Sciatic nerve (tissue), 2 donors: ENCODE measurements around the gene PPP4R3A. TPM values are rescaled to one million over a fixed set of nuclear protein-coding genes. Genes with fewer than 3 reads are reported as not detected.
"Not testable (repeated sequence)": the region's sequence is repeated elsewhere in the genome, so short reads cannot be mapped to it uniquely, and the experiment has no call there.

Source experiments
- ATAC-seq: fragments of 200-7000 bp; cut with Tn5 transposase; one replicate; pipeline ENCODE4 v1.9.1; 2020; ENCODE audit warnings: mild to moderate bottlenecking, moderate library complexity
- DNase-seq: peaks from one replicate; pipeline ENCODE4 v3.0.0-alpha.2; 2020; ENCODE audit warnings: low spot score
- intact Hi-C: fragments of 100-400 bp; cut with DNase I; formaldehyde crosslinking; loops from one replicate; pipeline ENCODE4 v1.14.2; 2022
- total RNA-seq: library from RNA; stranded (reverse); fragmentation: NEBNext Ultra II Directional; extraction: Animal tissue kit (Norgen Biotek cat#: 25700); gene quantifications from one replicate; pipeline ENCODE4 v1.2.1, GENCODE V29; 2021
- donor health status: DM: no; HTN: no; CAD: no.
- donor health status: DM: no; HTN: no; CAD: no.

The PPP4R3A gene
- total RNA-seq, 1 donor from 2014 or later: 74.0 TPM

- intact Hi-C loops: loop anchor here (5.0 kb wide), 1 partner anchor 94 kb away; no protein-coding TSS in a partner anchor
- no peak for ATAC-seq
- no peak for DNase-seq
Observed at GRCh38 chr14:91415794-91416743, 94.0 kb downstream of the PPP4R3A start.

GRCh38 chr14:91414475-91414833 lies 95.7 kb downstream of the PPP4R3A start:
- DNase-seq: no peak
- intact Hi-C loops: no loop called here

GRCh38 chr14:91413547-91414474 lies 96.3 kb downstream of the PPP4R3A start:
- ATAC-seq (no peak), DNase-seq (no peak)
- intact Hi-C loops: no loop called here

More at GRCh38 chr14:91414475-91414833, 95.7 kb downstream of the PPP4R3A start:
- no peak for ATAC-seq

GRCh38 chr14:91412939-91413338 lies 97.2 kb downstream of the PPP4R3A start:
- intact Hi-C loops: no loop called here
- DNase-seq (no peak), ATAC-seq (no peak)

- ATAC-seq: no peak
- peak; percentile 17 for DNase-seq
- intact Hi-C loops: no loop called here
Observed at GRCh38 chr14:91410771-91411536, 99.2 kb downstream of the PPP4R3A start.

- intact Hi-C loops: no loop called here
- ATAC-seq (no peak), DNase-seq (no peak)
Observed at GRCh38 chr14:91409928-91410718, 100.0 kb downstream of the PPP4R3A start.

GRCh38 chr14:91409240-91409639 lies 100.9 kb downstream of the PPP4R3A start:
- intact Hi-C loops, ATAC-seq, DNase-seq: not testable (repeated sequence)

Other genes starting within 250 kb of the PPP4R3A start
- gene CCDC88C, start 92.5 kb downstream of the PPP4R3A start, total RNA-seq: 16.2 TPM
- gene CATSPERB, start 221.8 kb upstream of the PPP4R3A start, total RNA-seq: 0.36 TPM